Stimulated activated CD4-positive, alpha-beta T cell treated with anti-CD3 and anti-CD28 coated beads, TNF-alpha, amount 100 ng/mL, for 1 hour (primary cell): ENCODE data around the gene JPH2.

ENCODE experiments used
- DNase-seq, 3 donors: peaks; one replicate each; pipeline ENCODE4 v3.0.0-alpha.2; 2020; ENCODE audit warnings: low read depth in 3 of 3, low spot score in 1 of 3

JPH2 gene

GRCh38 chr20:44187772-44188709, 1.1 kb upstream of the JPH2 start:
- DNase-seq: no peak

GRCh38 chr20:44186674-44187053, 324 bp downstream of the JPH2 start:
- DNase-seq: no peak

- DNase-seq: no peak
These were observed 787 bp downstream of the JPH2 start for GRCh38 chr20:44186201-44186600.

- no peak for DNase-seq
These were observed 1.4 kb downstream of the JPH2 start for GRCh38 chr20:44185574-44185973.

DNA sequence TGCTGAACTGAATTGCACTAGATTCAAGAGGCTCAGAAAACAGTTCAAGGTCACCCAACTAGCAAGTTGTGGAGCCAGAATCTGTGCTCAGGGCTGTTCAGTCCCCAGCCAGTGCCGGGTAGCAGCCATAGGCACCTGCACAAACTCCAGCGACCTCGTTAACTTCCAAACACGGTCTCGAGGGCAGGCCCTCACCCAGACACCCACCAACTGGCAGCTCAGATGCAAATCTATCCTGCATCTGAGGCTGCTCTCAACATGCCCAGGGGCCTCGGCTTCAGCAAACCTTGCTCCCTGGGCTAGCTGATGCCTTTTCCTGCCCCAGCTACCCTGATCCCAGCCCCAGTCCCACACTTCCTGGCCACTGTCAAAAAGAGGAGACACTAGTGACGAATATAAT, 3.7 kb downstream of the JPH2 start:
- DNase-seq: no peak

GRCh38 chr20:44182863-44183262, 4.1 kb downstream of the JPH2 start:
- no peak for DNase-seq

GRCh38 chr20:44182135-44182765, 4.7 kb downstream of the JPH2 start:
- DNase-seq: no peak

- no peak for DNase-seq
These were observed 5.4 kb downstream of the JPH2 start for GRCh38 chr20:44181611-44182010.

DNA sequence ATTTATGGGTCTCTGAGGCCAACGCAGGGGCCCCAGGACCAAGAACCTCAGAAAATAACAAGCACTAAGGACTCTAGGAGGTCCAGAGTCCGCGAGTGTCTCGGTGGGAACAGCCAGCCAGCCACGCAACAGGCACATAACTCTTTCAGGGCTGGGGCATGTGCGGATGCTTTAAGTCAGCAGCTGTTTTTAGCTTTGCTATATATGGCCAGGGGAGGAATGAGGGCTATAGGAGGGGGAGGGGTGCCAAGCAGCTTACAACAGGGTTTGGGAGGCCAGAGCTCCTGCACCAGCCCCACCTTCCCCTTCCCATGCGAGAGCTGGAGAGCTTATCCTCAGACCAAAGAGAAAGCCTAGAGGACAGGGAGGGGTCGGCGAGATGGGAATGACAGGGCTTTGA, 6.2 kb downstream of the JPH2 start:
- no peak for DNase-seq

GRCh38 chr20:44176833-44177534, 10.0 kb downstream of the JPH2 start:
- no peak for DNase-seq

GRCh38 chr20:44174996-44175765, 11.8 kb downstream of the JPH2 start:
- DNase-seq: no peak

- no peak for DNase-seq
These were observed 13.1 kb downstream of the JPH2 start for GRCh38 chr20:44173846-44174245.

- DNase-seq: no peak
These were observed 13.9 kb downstream of the JPH2 start for GRCh38 chr20:44173116-44173515.

GRCh38 chr20:44172572-44172950, 14.4 kb downstream of the JPH2 start:
- no peak for DNase-seq

GRCh38 chr20:44171775-44172571, 15.0 kb downstream of the JPH2 start:
- no peak for DNase-seq

DNA sequence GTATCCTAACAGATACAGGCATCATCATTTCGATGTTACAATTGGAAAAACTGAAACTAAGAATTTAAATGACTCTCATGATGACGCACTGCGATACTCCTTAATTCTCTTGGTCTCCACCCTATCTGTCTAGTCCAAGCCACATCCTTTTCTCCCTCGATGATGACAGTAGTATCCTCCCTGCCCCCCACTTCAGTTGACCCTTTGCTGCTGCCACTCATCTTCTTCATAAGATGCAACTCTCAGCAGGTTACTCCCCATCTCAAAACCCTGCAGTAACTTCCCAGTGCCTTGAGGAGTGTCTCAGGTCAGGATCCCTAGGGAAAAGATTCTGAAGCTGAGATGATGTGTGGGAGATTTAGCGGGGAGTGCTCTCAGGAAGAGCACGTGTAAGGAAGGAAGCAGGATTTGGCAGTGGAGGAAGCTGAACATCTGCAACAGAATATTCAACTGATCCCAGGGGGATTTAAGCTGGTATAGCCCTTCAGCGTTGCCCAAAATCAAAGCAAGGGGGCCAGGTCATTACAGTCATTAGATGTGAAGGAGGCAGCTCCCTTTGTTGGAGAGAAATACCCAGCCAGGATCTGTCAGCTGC, 16.1 kb downstream of the JPH2 start:
- DNase-seq: no peak

DNA sequence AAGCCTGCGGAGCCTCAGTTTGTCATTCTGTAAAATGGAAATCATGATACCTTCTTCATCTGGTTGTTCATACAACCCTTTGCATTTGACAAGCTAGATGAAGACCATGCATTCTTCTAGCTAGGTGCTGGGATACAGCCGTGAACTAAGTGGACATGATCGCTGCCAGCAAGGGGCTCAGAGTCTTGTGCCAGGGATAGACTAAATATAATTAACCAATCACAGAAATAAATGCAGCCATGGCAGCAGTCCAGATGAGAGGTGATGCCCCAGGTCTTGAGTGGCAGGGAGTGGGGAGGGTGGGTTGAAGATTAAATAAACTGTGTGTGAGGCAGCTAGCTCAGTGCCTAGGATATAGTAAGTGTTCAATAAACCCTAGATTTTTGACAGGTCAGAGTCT, 19.3 kb downstream of the JPH2 start:
- no peak for DNase-seq

DNA sequence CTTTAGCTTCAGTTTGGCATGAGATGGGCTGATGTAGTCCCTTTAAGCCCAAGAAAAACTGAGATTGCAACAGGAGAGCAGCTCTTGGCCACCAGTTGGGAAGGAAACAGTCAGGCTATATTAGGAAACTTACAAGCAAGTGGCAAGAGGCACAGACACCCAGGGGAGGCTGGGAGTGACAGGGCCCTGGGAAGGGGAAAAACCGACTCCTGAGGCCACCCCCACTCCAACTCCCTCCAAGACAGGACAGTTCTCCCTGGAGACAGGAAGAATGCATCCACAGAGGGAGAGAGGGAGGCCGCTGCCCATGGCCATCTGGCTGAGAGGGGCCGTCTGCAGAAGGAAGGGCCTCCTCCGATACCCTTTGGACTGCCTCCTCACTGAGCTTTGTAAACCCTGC, 20.5 kb downstream of the JPH2 start:
- no peak for DNase-seq

- no peak for DNase-seq
These were observed 21.0 kb downstream of the JPH2 start for GRCh38 chr20:44166008-44166407.

GRCh38 chr20:44160133-44160532, 26.9 kb downstream of the JPH2 start:
- DNase-seq: no peak
